H1 (cell line): ENCODE results near the gene CST6. TPM values are rescaled to one million over a fixed set of nuclear protein-coding genes. Genes with fewer than 3 reads are reported as not detected.

ENCODE experiments used
- BACH1 ChIP-seq: IDR thresholded peaks from 2 replicates; pipeline ENCODE4 v1.6.1; 2012; ENCODE audit warnings: low read length, improper control_type of control experiment
- BRCA1 ChIP-seq: IDR thresholded peaks from 2 replicates; pipeline ENCODE4 v1.6.1; 2012; ENCODE audit warnings: low read depth, low read length, improper control_type of control experiment
- CEBPB ChIP-seq: IDR thresholded peaks from 2 replicates; pipeline ENCODE4 v1.6.1; 2012; ENCODE audit warnings: low read depth, low read length
- EP300 ChIP-seq, 2 experiments: IDR thresholded peaks; 1 replicate in 1 of 2; 2 replicates in 1 of 2; pipeline ENCODE4 v1.6.1; 2011 to 2012; ENCODE audit warnings: low read depth in 2 of 2, low read length in 2 of 2, mild to moderate bottlenecking in 2 of 2, borderline replicate concordance in 1 of 2, inconsistent platforms in 1 of 2, moderate library complexity in 1 of 2
- FOSL1 ChIP-seq: IDR thresholded peaks from 2 replicates; pipeline ENCODE4 v1.6.1; 2011; ENCODE audit warnings: mild to moderate bottlenecking, low read depth, low read length, moderate library complexity; ENCODE audit not compliant: insufficient read depth
- GABPA ChIP-seq: IDR thresholded peaks from 2 replicates; pipeline ENCODE4 v1.6.1; 2011; ENCODE audit warnings: mild to moderate bottlenecking, low read length, moderate library complexity, borderline replicate concordance; ENCODE audit not compliant: insufficient read depth
- GTF2F1 ChIP-seq: IDR thresholded peaks from 2 replicates; pipeline ENCODE4 v1.6.1; 2012; ENCODE audit warnings: low read depth, low read length, improper control_type of control experiment, borderline replicate concordance
- HDAC2 ChIP-seq, 2 experiments: fragments of 300-600 bp in 1 of 2; sonication (generic) in 1 of 2; IDR thresholded peaks; 2 replicates each; pipeline ENCODE4 v1.6.1; 2011 to 2012; ENCODE audit warnings: low read depth in 2 of 2, low read length in 2 of 2, mild to moderate bottlenecking in 2 of 2, moderate library complexity in 2 of 2, borderline replicate concordance in 1 of 2, inconsistent platforms in 1 of 2
- HDAC6 ChIP-seq: IDR thresholded peaks from one replicate; pipeline ENCODE4 v1.7.1; 2012; ENCODE audit warnings: low read depth, mild to moderate bottlenecking, inconsistent platforms, low read length, moderate library complexity
- JUND ChIP-seq: IDR thresholded peaks from 2 replicates; pipeline ENCODE4 v1.6.1; 2011; ENCODE audit warnings: mild to moderate bottlenecking, improper control_type of control experiment, low read length
- KDM1A ChIP-seq: fragments of 200-600, 300-600 bp; sonication (generic); IDR thresholded peaks from 2 replicates; pipeline ENCODE4 v1.7.1; 2016; ENCODE audit warnings: mild to moderate bottlenecking, low read length, borderline replicate concordance
- KDM5A ChIP-seq: fragments of 200-600 bp; IDR thresholded peaks from 2 replicates; pipeline ENCODE4 v1.7.1; 2012; ENCODE audit warnings: mild to moderate bottlenecking, low read length, inconsistent platforms, mixed read lengths
- MAX ChIP-seq: IDR thresholded peaks from 2 replicates; pipeline ENCODE4 v1.6.1; 2012; ENCODE audit warnings: inconsistent platforms
- NANOG ChIP-seq: IDR thresholded peaks from 2 replicates; pipeline ENCODE4 v1.6.1; 2011; ENCODE audit warnings: low read length, low read depth, mild to moderate bottlenecking, inconsistent platforms; ENCODE audit not compliant: insufficient read depth, poor library complexity, severe bottlenecking
- PHF8 ChIP-seq: fragments of 200-600 bp; sonication (generic); conservative IDR thresholded peaks from 2 replicates; pipeline ENCODE4 v1.7.1; 2012; ENCODE audit warnings: low read depth, mild to moderate bottlenecking, inconsistent platforms, low read length, moderate library complexity
- POLR2A ChIP-seq, 2 experiments: IDR thresholded peaks; 1 replicate in 1 of 2; 2 replicates in 1 of 2; pipeline ENCODE4 v1.6.1; 2011; ENCODE audit warnings: low read depth in 2 of 2, low read length in 2 of 2, mild to moderate bottlenecking in 2 of 2; ENCODE audit errors: control extremely low read depth in 1 of 2
- POU5F1 ChIP-seq: IDR thresholded peaks from 2 replicates; pipeline ENCODE4 v1.6.1; 2011; ENCODE audit warnings: low read depth, mild to moderate bottlenecking, low read length, moderate library complexity
- SAP30 ChIP-seq: fragments of 300-600 bp; sonication (generic); IDR thresholded peaks from 2 replicates; pipeline ENCODE4 v1.7.1; 2012; ENCODE audit warnings: low read length, moderate library complexity, mild to moderate bottlenecking, inconsistent platforms; ENCODE audit not compliant: insufficient read depth, insufficient replicate concordance
- SIN3A ChIP-seq, 2 experiments: IDR thresholded peaks in 1 of 2; conservative IDR thresholded peaks in 1 of 2; 2 replicates each; pipeline ENCODE4 v1.6.1; 2011 to 2012; ENCODE audit warnings: low read length in 2 of 2, improper control_type of control experiment in 1 of 2, low read depth in 1 of 2, mild to moderate bottlenecking in 1 of 2
- SIX5 ChIP-seq: IDR thresholded peaks from 2 replicates; pipeline ENCODE4 v1.6.1; 2011; ENCODE audit warnings: mild to moderate bottlenecking, low read depth, low read length
- SP2 ChIP-seq: IDR thresholded peaks from 2 replicates; pipeline ENCODE4 v1.6.1; 2012; ENCODE audit warnings: mild to moderate bottlenecking, low read length, inconsistent platforms
- TAF7 ChIP-seq: optimal IDR thresholded peaks from 2 replicates; pipeline ENCODE3; 2011; ENCODE audit warnings: low read depth, mild to moderate bottlenecking, inconsistent platforms, low read length, moderate library complexity, borderline replicate concordance
- ZNF274 ChIP-seq: IDR thresholded peaks from 2 replicates; pipeline ENCODE4 v1.7.0; 2012; ENCODE audit warnings: low read length, borderline replicate concordance; ENCODE audit errors: extremely low read depth
- polyA plus RNA-seq, 7 experiments: library from polyadenylated mRNA; depleted of rRNA in 3 of 7; stranded (reverse) in 5 of 7; unstranded in 2 of 7; fragments of >200 nt in 5 of 7; fragments of 200-250 nt in 2 of 7; gene quantifications; 1 replicate in 5 of 7; 2 replicates in 1 of 7; 4 replicates in 1 of 7; pipeline versions ENCODE4 v1.2.1 to v1.2.3, GENCODE V29; 2011 to 2013; ENCODE audit warnings: missing spikeins in 2 of 7, mixed read lengths in 2 of 7
- total RNA-seq: library from RNA; stranded (reverse); fragmentation: NEBNext Ultra II Directional; extraction: Animal tissue kit (Norgen Biotek cat#: 25700); gene quantifications from 2 replicates; pipeline ENCODE4 v1.2.1, GENCODE V29; 2021

CST6 gene
- total and polyA plus RNA-seq, 2 of the 8 experiments (the other 6 are each of a cell fraction or from before 2014, with no cell fraction given): 1.6 to 7.6 TPM

DNA sequence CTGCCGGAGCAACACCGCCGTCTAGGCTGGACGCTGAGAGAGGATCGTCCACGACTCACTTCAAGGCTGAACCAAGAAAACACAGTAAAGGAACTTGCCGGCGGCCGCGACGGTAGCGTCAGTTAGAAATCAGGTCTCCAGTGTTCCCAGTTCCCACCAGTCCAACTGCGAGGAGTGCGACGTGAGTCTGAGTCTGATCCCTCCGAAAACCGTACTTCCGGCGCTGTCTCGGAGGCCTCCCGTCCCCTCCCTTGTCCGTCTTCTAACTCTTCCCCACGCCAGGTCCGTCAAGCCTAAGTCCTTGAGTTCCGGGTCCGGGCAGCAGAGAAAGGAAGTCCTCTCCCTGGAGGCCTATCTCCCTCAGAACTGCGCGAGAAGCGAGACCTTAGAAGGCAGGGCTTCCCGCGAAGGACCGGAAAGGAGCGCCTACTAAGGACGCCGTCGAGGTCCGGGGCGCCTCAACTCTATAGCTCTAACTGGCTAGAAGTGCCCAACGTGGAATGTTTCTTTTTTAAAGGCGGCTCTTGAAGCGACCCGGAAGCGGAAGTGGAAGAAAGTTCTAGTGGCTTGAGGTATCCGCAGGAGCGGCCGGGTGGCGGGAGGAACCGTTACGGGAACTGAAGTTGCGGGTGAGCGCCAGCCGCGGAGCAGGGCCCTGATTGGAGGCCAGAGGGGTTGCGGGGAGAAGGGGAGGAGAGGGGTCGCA lies 9.7 kb upstream of the CST6 start, which contains the start of the genes BANF1 and EIF1AD (continued):
- peak in 1 of 2 experiments; percentile 97; a peak in 2 of 4 replicates for TF ChIP-seq SIN3A (conservative IDR thresholded peaks at IDR 0.05 in 1 of 2, IDR thresholded peaks at IDR 0.05 in 1 of 2; ENCODE audit: low read depth in 1 of 2, low read length in 2 of 2)
- TF ChIP-seq BACH1: 0 out of 2 replicates have a peak, but pooled peaks have one; percentile 4
- TF ChIP-seq GABPA: peak; percentile 99
- peak; percentile 72 for TF ChIP-seq MAX
- peak; percentile 48 to 82; a peak in 3 of 4 replicates for TF ChIP-seq HDAC2 (IDR thresholded peaks at IDR 0.05; ENCODE audit: borderline replicate concordance in 1 of 2, low read depth in 2 of 2, low read length in 2 of 2)
- peak in 1 of 2 experiments; percentile 80; a peak in 2 of 3 replicates for TF ChIP-seq POLR2A (IDR thresholded peaks at IDR 0.05; ENCODE audit: control extremely low read depth in 1 of 2, low read depth in 2 of 2, low read length in 2 of 2)
- TF ChIP-seq PHF8: peak; percentile 70
- peak; percentile 43 for TF ChIP-seq SIX5
- TF ChIP-seq SAP30: peak; percentile 81
- TF ChIP-seq EP300 (IDR thresholded peaks at IDR 0.05; ENCODE audit: borderline replicate concordance in 1 of 2, low read depth in 2 of 2, low read length in 2 of 2): peak in 1 of 2 experiments; percentile 71; a peak in 1 of 3 replicates
- TF ChIP-seq NANOG: no peak
- no peak for TF ChIP-seq ZNF274
- TF ChIP-seq JUND: no peak
- no peak; the same call in 1 of the 2 replicates for TF ChIP-seq SP2
- TF ChIP-seq KDM1A: peak; percentile 55; the same call in 1 of the 2 replicates
- no peak for TF ChIP-seq POU5F1
- no peak for TF ChIP-seq HDAC6
- no peak for TF ChIP-seq CEBPB
- TF ChIP-seq GTF2F1: peak; percentile 48; the same call in 1 of the 2 replicates
- peak; percentile 89 for TF ChIP-seq TAF7
- TF ChIP-seq KDM5A: peak; percentile 94
- TF ChIP-seq FOSL1: no peak
- TF ChIP-seq BRCA1: peak; percentile 73
